Coronary artery (tissue), 2 donors: Measurements from ENCODE around the gene ABI3BP.

Experiments used
- DNase-seq: peaks from one replicate; pipeline ENCODE4 v3.0.0-alpha.2; 2017; ENCODE audit warnings: low spot score
- H3K27ac ChIP-seq, 2 donors: fragments of 200-600 bp; sonication (generic); one replicate each; pipeline ENCODE4 v1.5.1; 2016 to 2019
- H3K4me3 ChIP-seq: fragments of 200-600 bp; sonication (generic); 2 replicates; pipeline ENCODE4 v1.5.1; 2016; ENCODE audit warnings: mild to moderate bottlenecking, moderate library complexity
- CTCF ChIP-seq: fragments of 200-600 bp; sonication (generic); IDR thresholded peaks from one replicate; pipeline ENCODE4 v1.5.1; 2019; ENCODE audit warnings: antibody characterized with exemption

Gene ABI3BP

GRCh38 chr3:100775669-100776068 lies 217.6 kb downstream of the ABI3BP start:
- DNase-seq = no peak
- H3K27ac ChIP-seq = no peak overlapping the region
- H3K4me3 ChIP-seq = no peak overlapping the region
- no peak for TF ChIP-seq CTCF

GRCh38 chr3:100775226-100775625 lies 218.0 kb downstream of the ABI3BP start:
- no peak for DNase-seq
- Histone ChIP-seq H3K4me3 (no peak overlapping the region), H3K27ac (no peak overlapping the region)
- no peak for TF ChIP-seq CTCF

- Histone ChIP-seq H3K27ac (no peak overlapping the region), H3K4me3 (no peak overlapping the region)
- no peak for DNase-seq
- no peak for TF ChIP-seq CTCF
Observed at GRCh38 chr3:100769693-100770092, 223.5 kb downstream of the ABI3BP start.

- H3K27ac ChIP-seq = no peak overlapping the region
- H3K4me3 ChIP-seq = no peak overlapping the region
- no peak for DNase-seq
- TF ChIP-seq CTCF = no peak
Observed at GRCh38 chr3:100766069-100766468, 227.2 kb downstream of the ABI3BP start.

- Histone ChIP-seq H3K4me3 (no peak overlapping the region), H3K27ac (no peak overlapping the region)
- DNase-seq = no peak
- no peak for TF ChIP-seq CTCF
Observed at GRCh38 chr3:100765437-100765975, 227.7 kb downstream of the ABI3BP start.

GRCh38 chr3:100761951-100762350 lies 231.3 kb downstream of the ABI3BP start:
- Histone ChIP-seq H3K27ac (no peak overlapping the region), H3K4me3 (no peak overlapping the region)
- no peak for TF ChIP-seq CTCF
- no peak for DNase-seq

GRCh38 chr3:100761211-100761942 lies 231.8 kb downstream of the ABI3BP start:
- peak overlapping the region in 1 of 2 donors; percentile 10 for H3K27ac ChIP-seq
- H3K4me3 ChIP-seq = no peak overlapping the region
- no peak for DNase-seq
- no peak for TF ChIP-seq CTCF
